NCI-H748 treated with DMSO at 0.1 percent for 48 hours (cell line): ENCODE measurements around the gene ANKLE2.
"Not testable (repeated sequence)": the region's sequence is repeated elsewhere in the genome, so short reads cannot be mapped to it uniquely, and the experiment has no call there.

Experiments used
- DNase-seq: peaks from one replicate; lab custom pipeline; 2025; lab: John Stamatoyannopoulos, UW

Gene ANKLE2

GRCh38 chr12:132761032-132761920 lies at the start of gene ANKLE2:
Gene ANKLE2 (minus strand): TSS chr12:132761832. CDS start chr12:132761798, 34 bp downstream.
- no peak for DNase-seq

DNA sequence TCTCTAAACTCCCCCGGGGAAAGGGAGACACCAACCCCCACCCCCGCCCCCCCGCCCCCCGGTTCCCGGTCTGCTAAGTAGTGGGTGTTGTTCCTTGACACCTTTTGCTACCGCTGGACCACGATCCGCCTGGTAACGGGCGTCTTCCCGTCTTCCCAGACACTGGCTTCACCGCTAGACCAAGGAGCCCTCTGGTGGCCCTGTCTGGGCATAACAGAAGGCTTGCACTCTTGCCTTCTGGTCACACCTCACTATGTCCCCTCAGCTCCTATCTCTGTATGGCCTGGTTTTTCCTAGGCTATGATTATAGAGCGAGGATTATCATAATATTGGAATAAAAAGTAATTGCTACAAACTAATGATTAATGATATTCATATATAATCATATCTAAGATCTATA lies 47.8 kb upstream of the ANKLE2 start:
- DNase-seq = not testable (repeated sequence)

DNA sequence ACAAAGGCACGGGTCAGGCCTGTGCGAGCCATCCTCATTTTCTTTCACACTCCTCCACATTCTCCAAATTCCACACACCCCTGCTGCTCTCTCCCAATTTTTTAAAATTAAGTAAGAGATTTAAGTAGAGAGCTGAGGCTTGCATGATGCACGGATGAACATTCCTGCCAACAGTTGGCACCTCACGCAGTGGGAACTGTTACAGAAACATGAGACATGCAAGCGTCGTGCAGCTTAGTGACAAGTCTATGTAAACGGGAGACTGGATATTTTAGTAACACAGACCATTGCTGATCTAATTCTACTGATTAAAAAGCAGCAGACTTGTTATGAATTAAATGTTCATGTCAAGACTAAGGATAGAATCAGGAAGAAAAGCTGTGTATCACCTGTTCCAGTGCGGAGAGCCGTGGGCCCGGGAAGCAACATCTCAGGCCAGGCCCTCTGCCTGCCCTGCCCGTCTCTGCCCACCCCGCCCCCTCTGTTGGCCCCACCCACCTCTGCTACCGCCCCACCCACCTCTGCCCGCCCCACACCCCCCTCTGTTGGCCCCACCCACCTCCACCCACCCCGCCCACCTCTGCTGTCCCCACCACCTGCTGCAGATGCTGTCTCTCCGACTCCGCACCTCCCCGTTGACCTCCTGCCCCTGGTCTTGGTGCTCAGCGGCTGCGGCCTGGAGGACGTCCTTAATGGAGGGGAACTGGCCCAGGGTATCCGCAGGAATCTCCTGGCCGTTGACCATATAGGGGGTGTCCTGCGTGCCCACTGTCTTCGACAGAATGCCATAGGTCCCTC lies 45.9 kb upstream of the ANKLE2 start:
- DNase-seq = no peak

- no peak for DNase-seq
These were observed 45.2 kb upstream of the ANKLE2 start for GRCh38 chr12:132806857-132807256.

GRCh38 chr12:132804426-132804861 lies 42.8 kb upstream of the ANKLE2 start:
- no peak for DNase-seq

- no peak for DNase-seq
These were observed 42.3 kb upstream of the ANKLE2 start for GRCh38 chr12:132803888-132804287.

DNA sequence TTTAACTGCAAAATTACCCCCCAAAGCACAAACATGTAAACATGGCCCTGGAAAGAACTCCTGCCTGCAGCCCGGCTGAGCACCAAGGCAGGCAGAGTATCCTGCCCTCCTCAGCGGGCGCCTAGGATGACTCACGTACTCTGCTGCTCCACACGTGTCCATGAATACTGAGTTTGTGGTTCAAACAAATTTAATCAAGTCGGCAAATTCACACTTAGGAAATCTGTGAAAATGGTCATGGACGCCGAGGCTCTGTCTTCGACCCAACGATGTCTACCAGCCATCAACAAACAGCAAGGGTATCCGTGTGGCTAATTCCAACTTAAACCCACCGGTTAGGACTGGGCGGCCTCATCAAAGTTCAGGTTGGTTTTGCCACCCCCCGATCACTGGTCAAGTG lies 41.5 kb upstream of the ANKLE2 start:
- no peak for DNase-seq

DNA sequence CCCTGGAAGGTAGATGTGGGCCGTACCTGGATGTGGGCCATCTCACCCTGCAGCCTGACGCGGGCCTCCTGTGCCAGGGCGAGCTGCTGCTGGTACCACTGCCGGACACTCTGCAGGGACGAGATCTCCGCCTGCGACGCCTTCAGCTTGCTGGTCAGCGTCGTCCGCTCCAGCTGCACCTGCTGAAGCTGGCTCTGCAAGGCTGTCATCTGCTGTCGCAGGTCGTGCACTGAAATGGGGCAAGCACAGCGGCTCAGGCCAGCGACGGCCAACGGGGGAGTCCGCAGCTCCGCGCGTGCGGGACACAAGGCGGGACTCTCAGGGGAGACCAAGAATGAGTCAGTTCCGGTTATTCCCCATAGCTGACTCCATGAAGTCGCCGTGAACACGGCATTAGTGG lies 40.1 kb upstream of the ANKLE2 start:
- no peak for DNase-seq

GRCh38 chr12:132798836-132799235 lies 37.2 kb upstream of the ANKLE2 start:
- DNase-seq = no peak

GRCh38 chr12:132797820-132798570 lies 36.4 kb upstream of the ANKLE2 start:
- no peak for DNase-seq

DNA sequence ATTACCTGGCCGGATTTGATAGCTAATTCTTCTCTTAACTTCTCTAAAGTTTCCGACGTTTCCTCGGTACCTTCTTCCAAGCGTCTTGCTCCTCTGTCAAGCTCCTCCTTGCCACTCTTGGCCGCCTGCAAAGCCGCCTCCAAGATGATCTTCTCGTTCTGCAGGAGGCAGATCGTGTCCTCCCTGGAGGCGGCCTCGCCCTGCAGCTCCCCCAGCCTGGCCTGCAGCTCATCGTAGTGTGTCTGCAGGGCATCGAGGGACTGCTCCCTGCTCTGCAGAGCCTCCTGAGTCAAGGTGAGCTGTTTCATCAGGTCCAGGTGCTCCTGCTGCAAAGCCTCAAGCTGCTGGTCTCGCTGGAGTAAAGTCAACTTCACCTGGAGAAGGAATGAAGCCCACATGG lies 34.2 kb upstream of the ANKLE2 start:
- no peak for DNase-seq

DNA sequence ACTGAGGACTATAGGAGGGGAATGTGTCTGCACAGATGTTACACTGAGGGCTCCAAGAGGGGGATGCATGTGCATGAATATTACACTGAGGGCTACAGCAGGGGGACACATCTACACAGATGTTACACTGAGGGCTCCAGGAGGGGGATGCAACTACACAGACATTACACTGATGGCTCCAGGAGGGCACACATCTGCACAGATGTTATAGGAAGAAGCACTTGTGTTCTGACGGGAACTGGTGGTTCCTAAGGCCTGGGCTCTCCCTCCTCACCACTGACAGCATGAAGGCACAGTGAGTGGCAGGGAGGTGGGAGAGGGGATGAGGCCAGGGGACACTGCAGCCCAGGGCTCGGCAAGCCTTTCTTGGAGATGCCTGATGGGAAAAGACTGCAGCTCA lies 30.3 kb upstream of the ANKLE2 start:
- not testable (repeated sequence) for DNase-seq

- DNase-seq = no peak
These were observed 27.5 kb upstream of the ANKLE2 start for GRCh38 chr12:132789099-132789471.

- DNase-seq = no peak
These were observed 26.9 kb upstream of the ANKLE2 start for GRCh38 chr12:132788375-132789098.

GRCh38 chr12:132787877-132788276 lies 26.2 kb upstream of the ANKLE2 start:
- DNase-seq = no peak

- no peak for DNase-seq
These were observed 24.6 kb upstream of the ANKLE2 start for GRCh38 chr12:132786192-132786591.

GRCh38 chr12:132784580-132784979 lies 22.9 kb upstream of the ANKLE2 start:
- DNase-seq = no peak

DNA sequence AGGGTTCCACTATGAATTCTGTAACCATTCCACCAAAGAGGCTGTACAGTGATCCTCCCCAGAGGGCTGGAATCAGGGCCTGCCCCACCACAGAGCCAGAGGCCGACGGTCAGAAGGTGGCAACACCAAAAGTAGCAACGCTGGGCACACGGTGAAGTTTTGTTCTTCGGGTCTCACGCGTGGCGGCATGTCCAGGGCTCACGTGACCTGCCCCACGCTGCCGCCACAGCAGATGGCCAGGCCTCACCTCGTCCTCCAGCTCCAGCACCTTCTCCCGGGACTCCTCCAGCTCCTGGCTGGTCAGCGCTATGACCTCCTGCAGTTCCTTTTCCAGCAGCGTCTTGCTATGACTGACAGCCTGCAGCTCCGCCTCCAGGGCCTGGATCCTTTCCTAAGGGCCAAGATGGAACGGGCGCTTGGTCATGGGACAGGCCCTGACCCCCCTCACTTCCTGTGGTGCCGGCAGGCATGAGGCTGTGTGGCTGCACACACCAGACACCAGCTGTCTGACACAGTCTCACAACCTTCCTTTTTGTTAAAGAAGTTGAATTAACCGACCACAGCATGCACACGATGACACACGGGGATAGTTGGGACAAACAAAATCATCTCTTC lies 22.4 kb upstream of the ANKLE2 start:
- no peak for DNase-seq

DNA sequence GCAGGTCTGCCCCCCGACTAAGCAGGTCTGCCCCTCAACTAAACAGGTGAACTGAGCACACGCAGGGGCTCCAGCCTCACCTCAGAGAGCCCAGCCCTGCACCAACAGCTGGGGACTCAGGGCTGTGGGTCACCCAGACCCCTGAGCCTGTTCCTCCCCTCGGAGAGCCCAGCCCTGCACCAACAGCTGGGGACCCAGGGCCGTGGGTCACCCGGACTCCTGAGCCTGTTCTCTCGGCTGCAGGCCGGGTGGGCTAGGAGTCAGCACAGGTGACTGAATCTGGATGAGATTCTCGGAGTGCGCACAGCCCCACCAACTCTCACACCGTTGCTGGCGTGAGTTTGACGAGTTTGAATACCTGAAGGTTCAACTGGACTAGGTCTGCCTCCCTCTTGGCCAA lies 20.3 kb upstream of the ANKLE2 start:
- DNase-seq = no peak

DNA sequence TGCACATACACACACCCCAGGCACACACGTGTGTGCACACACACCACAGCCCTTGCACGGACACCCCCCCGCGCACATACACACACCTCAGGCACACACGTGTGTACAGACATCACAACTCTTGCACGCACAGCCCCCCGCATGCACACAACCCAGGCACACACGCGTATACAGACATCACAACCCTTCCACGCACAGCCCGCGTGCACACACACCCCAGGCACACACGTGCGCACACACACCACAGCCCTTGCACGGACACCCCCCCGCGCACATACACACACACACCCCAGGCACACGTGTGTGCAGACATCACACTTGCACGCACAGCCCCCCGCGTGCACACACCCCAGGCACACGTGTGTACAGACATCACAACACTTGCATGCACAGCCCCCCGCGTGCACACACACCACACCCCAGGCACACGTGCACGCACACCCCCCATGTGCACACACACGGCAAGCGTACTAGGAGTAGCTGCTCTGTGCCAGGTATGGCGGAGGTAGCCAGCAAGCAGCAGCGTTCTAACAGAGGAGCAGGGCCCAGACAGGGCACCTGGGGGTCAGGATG lies 18.2 kb upstream of the ANKLE2 start:
- no peak for DNase-seq

GRCh38 chr12:132777614-132778013 lies 16.0 kb upstream of the ANKLE2 start:
- no peak for DNase-seq
